WTC11 (cell line): ENCODE data around the gene GPC6. TPM values are rescaled to one million over a fixed set of nuclear protein-coding genes. Genes with fewer than 3 reads are reported as not detected.

ENCODE experiments used
- ATAC-seq: fragments of 200-7000 bp; cut with Tn5 transposase; 2 replicates; pipeline ENCODE4 v1.10.0; 2021; ENCODE audit warnings: mild to moderate bottlenecking, moderate library complexity
- CTCF ChIA-PET: fragments of 300-600 bp; sonication (Branson Sonifier 250); formaldehyde crosslinking; loops from one replicate; lab custom pipeline; 2021; ENCODE audit warnings: antibody characterized with exemption; lab: Charles Lee
- POLR2A ChIA-PET: fragments of 350-600 bp; sonication (Branson Sonifier 250); formaldehyde crosslinking; loops from one replicate; lab custom pipeline; 2021; ENCODE audit warnings: antibody characterized with exemption; lab: Charles Lee
- DNase-seq: peaks from one replicate; pipeline ENCODE4 v3.0.0; 2021; ENCODE audit warnings: low spot score
- H3K27ac Mint-ChIP-seq: 2 replicates; pipeline ENCODE4 v1.8.0; 2021; ENCODE audit warnings: mixed read lengths
- H3K27me3 Mint-ChIP-seq: 2 replicates; pipeline ENCODE4 v1.8.0; 2021; ENCODE audit warnings: low read depth, mild to moderate bottlenecking, moderate library complexity, mixed read lengths
- H3K36me3 Mint-ChIP-seq: 2 replicates; pipeline ENCODE4 v1.8.0; 2021; ENCODE audit warnings: mixed read lengths
- H3K4me1 Mint-ChIP-seq: 2 replicates; pipeline ENCODE4 v1.8.0; 2022; ENCODE audit warnings: mixed read lengths
- H3K4me3 Mint-ChIP-seq: 2 replicates; pipeline ENCODE4 v1.8.0; 2021; ENCODE audit warnings: mild to moderate bottlenecking, moderate library complexity, mixed read lengths
- H3K9me3 Mint-ChIP-seq: 2 replicates; pipeline ENCODE4 v1.8.0; 2021; ENCODE audit warnings: mixed read lengths
- FOXJ3 ChIP-seq: sonication (generic); formaldehyde crosslinking; IDR thresholded peaks from 2 replicates; pipeline ENCODE4 v1.9.0; 2021; ENCODE audit warnings: missing genetic modification reagents, mild to moderate bottlenecking, borderline replicate concordance
- FOXP1 ChIP-seq: sonication (generic); formaldehyde crosslinking; IDR thresholded peaks from 2 replicates; pipeline ENCODE4 v1.8.0; 2022; ENCODE audit warnings: missing genetic modification reagents, mild to moderate bottlenecking, moderate library complexity, borderline replicate concordance
- KAT7 ChIP-seq: sonication (generic); formaldehyde crosslinking; IDR thresholded peaks from 2 replicates; pipeline ENCODE4 v1.8.1; 2023; ENCODE audit warnings: missing genetic modification reagents, mild to moderate bottlenecking, borderline replicate concordance
- MXD4 ChIP-seq: fragments of 250-450 bp; sonication (Bioruptor Pico); IDR thresholded peaks from 2 replicates; pipeline ENCODE4 v1.8.0; 2021; ENCODE audit warnings: mild to moderate bottlenecking, moderate library complexity, borderline replicate concordance
- RELA ChIP-seq: sonication (generic); formaldehyde crosslinking; IDR thresholded peaks from 2 replicates; pipeline ENCODE4 v1.8.1; 2022; ENCODE audit warnings: missing genetic modification reagents, mild to moderate bottlenecking, borderline replicate concordance
- TCF7 ChIP-seq: sonication (generic); formaldehyde crosslinking; IDR thresholded peaks from 2 replicates; pipeline ENCODE4 v1.8.0; 2022; ENCODE audit warnings: mild to moderate bottlenecking, low read depth, missing genetic modification reagents, moderate library complexity
- TEAD4 ChIP-seq: sonication (generic); formaldehyde crosslinking; IDR thresholded peaks from 2 replicates; pipeline ENCODE4 v1.8.0; 2022; ENCODE audit warnings: mild to moderate bottlenecking, missing genetic modification reagents
- ZNF232 ChIP-seq: sonication (generic); formaldehyde crosslinking; IDR thresholded peaks from 2 replicates; pipeline ENCODE4 v1.8.0; 2022; ENCODE audit warnings: mild to moderate bottlenecking, missing genetic modification reagents
- total RNA-seq: library from RNA; stranded (reverse); gene quantifications from 3 replicates; pipeline ENCODE4 v1.2.3, GENCODE V29; 2021
- TF ChIP-seq, protein P1 (sequence below): sonication (generic); formaldehyde crosslinking; IDR thresholded peaks from 2 replicates; pipeline ENCODE4 v1.8.0; 2023; ENCODE audit warnings: missing genetic modification reagents, mild to moderate bottlenecking, borderline replicate concordance
- TF ChIP-seq, protein P2 (sequence below): fragments of 250-450 bp; sonication (Bioruptor Pico); IDR thresholded peaks from 2 replicates; pipeline ENCODE4 v2.1.2; 2022; ENCODE audit warnings: mild to moderate bottlenecking, moderate library complexity
- TF ChIP-seq, protein P3 (sequence below): sonication (generic); formaldehyde crosslinking; IDR thresholded peaks from 2 replicates; pipeline ENCODE4 v1.8.1; 2023; ENCODE audit warnings: mild to moderate bottlenecking, missing genetic modification reagents, moderate library complexity
- TF ChIP-seq, protein P4 (sequence below): sonication (generic); formaldehyde crosslinking; conservative IDR thresholded peaks from 2 replicates; pipeline ENCODE4 v1.8.1; 2023; ENCODE audit warnings: mild to moderate bottlenecking, low read depth, missing genetic modification reagents, moderate library complexity
- TF ChIP-seq, protein P5 (sequence below): fragments of 200-600 bp; IDR thresholded peaks from 2 replicates; pipeline ENCODE4 v1.8.0; 2022; ENCODE audit warnings: antibody characterized with exemption
- TF ChIP-seq, protein P6 (sequence below): sonication (generic); formaldehyde crosslinking; IDR thresholded peaks from 2 replicates; pipeline ENCODE4 v1.8.0; 2022; ENCODE audit warnings: mild to moderate bottlenecking, missing genetic modification reagents
- TF ChIP-seq, protein P7 (sequence below): sonication (generic); formaldehyde crosslinking; conservative IDR thresholded peaks from 2 replicates; pipeline ENCODE4 v1.8.1; 2022; ENCODE audit warnings: mild to moderate bottlenecking, missing genetic modification reagents
- TF ChIP-seq, protein P8 (sequence below): sonication (generic); formaldehyde crosslinking; IDR thresholded peaks from 2 replicates; pipeline ENCODE4 v1.8.0; 2022; ENCODE audit warnings: mild to moderate bottlenecking, missing genetic modification reagents
- TF ChIP-seq, protein P9 (sequence below): sonication (generic); formaldehyde crosslinking; IDR thresholded peaks from 2 replicates; pipeline ENCODE4 v1.8.1; 2022; ENCODE audit warnings: mild to moderate bottlenecking, missing genetic modification reagents, moderate library complexity, borderline replicate concordance

Gene GPC6
- total RNA-seq, 1 experiment from 2014 or later: 19.5 TPM

DNA sequence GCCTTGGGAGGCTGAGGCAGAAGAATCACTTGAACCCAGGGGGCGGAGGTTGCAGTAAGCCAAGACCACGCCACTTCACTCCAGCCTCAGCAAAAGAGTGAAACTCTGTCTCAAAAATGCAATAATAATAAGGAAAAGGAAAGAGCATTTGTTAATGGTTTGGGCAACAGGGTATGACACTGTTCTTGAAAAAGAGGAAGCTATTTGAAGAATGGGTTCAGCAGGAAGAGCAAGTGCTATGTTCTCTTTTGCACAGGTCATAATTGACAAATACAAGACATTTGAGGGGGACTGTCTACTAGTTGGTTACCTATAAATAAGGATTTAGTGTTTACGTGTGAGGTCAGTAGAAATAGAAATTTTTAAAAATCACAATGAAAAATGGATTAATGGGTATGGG is 1034.6 kb downstream of the GPC6 start:
- CTCF ChIA-PET: no interaction called here
- ATAC-seq: no peak

DNA sequence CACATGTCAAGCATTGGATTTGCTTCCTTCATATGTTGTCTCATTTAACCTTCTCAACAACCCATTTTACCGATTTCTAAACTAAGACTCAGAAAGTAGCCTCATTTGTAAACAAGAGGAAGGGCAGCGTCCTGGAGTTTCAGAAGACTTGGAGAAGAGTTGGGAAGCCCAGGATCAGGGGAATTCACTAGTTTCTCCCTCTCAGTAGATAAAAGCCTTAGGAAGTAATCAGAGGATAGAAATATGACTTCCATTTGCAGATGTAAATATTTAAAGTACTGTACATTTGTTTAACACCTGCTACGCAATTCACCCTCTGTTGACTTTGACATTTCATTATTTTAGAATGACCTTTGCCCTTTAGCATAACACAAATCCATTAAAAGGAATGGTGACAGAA is 1036.4 kb downstream of the GPC6 start:
- DNase-seq (no peak), ATAC-seq (no peak)
- no peaks in the 10 kb centered on the region for H3K36me3 Mint-ChIP-seq
- POLR2A ChIA-PET: no interaction called here
- no peak overlapping the region for H3K27ac Mint-ChIP-seq
- no peak overlapping the region for H3K4me3 Mint-ChIP-seq
- peaks cover 7% of the 10 kb centered on the region for H3K4me1 Mint-ChIP-seq
- peaks cover 3% of the 10 kb centered on the region; the same call in 1 of the 2 replicates for H3K9me3 Mint-ChIP-seq
- CTCF ChIA-PET: interaction anchor here (0.7 kb wide), 1 partner anchor 18 kb away, joined by 6 read pairs; no protein-coding TSS in a partner anchor
- no peaks in the 10 kb centered on the region for H3K27me3 Mint-ChIP-seq
- TF ChIP-seq ZNF232 (CRISPR knock-in tag): no peak
- TF ChIP-seq, protein P1, sequence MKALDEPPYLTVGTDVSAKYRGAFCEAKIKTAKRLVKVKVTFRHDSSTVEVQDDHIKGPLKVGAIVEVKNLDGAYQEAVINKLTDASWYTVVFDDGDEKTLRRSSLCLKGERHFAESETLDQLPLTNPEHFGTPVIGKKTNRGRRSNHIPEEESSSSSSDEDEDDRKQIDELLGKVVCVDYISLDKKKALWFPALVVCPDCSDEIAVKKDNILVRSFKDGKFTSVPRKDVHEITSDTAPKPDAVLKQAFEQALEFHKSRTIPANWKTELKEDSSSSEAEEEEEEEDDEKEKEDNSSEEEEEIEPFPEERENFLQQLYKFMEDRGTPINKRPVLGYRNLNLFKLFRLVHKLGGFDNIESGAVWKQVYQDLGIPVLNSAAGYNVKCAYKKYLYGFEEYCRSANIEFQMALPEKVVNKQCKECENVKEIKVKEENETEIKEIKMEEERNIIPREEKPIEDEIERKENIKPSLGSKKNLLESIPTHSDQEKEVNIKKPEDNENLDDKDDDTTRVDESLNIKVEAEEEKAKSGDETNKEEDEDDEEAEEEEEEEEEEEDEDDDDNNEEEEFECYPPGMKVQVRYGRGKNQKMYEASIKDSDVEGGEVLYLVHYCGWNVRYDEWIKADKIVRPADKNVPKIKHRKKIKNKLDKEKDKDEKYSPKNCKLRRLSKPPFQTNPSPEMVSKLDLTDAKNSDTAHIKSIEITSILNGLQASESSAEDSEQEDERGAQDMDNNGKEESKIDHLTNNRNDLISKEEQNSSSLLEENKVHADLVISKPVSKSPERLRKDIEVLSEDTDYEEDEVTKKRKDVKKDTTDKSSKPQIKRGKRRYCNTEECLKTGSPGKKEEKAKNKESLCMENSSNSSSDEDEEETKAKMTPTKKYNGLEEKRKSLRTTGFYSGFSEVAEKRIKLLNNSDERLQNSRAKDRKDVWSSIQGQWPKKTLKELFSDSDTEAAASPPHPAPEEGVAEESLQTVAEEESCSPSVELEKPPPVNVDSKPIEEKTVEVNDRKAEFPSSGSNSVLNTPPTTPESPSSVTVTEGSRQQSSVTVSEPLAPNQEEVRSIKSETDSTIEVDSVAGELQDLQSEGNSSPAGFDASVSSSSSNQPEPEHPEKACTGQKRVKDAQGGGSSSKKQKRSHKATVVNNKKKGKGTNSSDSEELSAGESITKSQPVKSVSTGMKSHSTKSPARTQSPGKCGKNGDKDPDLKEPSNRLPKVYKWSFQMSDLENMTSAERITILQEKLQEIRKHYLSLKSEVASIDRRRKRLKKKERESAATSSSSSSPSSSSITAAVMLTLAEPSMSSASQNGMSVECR: no peak
- TF ChIP-seq MXD4: no peak
- TF ChIP-seq, protein P2, sequence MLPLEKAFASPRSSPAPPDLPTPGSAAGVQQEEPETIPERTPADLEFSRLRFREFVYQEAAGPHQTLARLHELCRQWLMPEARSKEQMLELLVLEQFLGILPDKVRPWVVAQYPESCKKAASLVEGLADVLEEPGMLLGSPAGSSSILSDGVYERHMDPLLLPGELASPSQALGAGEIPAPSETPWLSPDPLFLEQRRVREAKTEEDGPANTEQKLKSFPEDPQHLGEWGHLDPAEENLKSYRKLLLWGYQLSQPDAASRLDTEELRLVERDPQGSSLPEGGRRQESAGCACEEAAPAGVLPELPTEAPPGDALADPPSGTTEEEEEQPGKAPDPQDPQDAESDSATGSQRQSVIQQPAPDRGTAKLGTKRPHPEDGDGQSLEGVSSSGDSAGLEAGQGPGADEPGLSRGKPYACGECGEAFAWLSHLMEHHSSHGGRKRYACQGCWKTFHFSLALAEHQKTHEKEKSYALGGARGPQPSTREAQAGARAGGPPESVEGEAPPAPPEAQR: no peak
- TF ChIP-seq FOXP1 (CRISPR knock-in tag): no peak

More for the DNA sequence above, 1034.6 kb downstream of the GPC6 start:
- no peak for DNase-seq
- H3K9me3 Mint-ChIP-seq: peaks cover 3% of the 10 kb centered on the region; the same call in 1 of the 2 replicates
- TF ChIP-seq, protein P3, sequence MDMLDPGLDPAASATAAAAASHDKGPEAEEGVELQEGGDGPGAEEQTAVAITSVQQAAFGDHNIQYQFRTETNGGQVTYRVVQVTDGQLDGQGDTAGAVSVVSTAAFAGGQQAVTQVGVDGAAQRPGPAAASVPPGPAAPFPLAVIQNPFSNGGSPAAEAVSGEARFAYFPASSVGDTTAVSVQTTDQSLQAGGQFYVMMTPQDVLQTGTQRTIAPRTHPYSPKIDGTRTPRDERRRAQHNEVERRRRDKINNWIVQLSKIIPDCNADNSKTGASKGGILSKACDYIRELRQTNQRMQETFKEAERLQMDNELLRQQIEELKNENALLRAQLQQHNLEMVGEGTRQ (CRISPR knock-in tag): no peak
- TF ChIP-seq, protein P4, sequence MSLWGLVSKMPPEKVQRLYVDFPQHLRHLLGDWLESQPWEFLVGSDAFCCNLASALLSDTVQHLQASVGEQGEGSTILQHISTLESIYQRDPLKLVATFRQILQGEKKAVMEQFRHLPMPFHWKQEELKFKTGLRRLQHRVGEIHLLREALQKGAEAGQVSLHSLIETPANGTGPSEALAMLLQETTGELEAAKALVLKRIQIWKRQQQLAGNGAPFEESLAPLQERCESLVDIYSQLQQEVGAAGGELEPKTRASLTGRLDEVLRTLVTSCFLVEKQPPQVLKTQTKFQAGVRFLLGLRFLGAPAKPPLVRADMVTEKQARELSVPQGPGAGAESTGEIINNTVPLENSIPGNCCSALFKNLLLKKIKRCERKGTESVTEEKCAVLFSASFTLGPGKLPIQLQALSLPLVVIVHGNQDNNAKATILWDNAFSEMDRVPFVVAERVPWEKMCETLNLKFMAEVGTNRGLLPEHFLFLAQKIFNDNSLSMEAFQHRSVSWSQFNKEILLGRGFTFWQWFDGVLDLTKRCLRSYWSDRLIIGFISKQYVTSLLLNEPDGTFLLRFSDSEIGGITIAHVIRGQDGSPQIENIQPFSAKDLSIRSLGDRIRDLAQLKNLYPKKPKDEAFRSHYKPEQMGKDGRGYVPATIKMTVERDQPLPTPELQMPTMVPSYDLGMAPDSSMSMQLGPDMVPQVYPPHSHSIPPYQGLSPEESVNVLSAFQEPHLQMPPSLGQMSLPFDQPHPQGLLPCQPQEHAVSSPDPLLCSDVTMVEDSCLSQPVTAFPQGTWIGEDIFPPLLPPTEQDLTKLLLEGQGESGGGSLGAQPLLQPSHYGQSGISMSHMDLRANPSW: no peak
- TF ChIP-seq, protein P5, sequence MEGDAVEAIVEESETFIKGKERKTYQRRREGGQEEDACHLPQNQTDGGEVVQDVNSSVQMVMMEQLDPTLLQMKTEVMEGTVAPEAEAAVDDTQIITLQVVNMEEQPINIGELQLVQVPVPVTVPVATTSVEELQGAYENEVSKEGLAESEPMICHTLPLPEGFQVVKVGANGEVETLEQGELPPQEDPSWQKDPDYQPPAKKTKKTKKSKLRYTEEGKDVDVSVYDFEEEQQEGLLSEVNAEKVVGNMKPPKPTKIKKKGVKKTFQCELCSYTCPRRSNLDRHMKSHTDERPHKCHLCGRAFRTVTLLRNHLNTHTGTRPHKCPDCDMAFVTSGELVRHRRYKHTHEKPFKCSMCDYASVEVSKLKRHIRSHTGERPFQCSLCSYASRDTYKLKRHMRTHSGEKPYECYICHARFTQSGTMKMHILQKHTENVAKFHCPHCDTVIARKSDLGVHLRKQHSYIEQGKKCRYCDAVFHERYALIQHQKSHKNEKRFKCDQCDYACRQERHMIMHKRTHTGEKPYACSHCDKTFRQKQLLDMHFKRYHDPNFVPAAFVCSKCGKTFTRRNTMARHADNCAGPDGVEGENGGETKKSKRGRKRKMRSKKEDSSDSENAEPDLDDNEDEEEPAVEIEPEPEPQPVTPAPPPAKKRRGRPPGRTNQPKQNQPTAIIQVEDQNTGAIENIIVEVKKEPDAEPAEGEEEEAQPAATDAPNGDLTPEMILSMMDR: no peak
- no peak for TF ChIP-seq FOXP1 (CRISPR knock-in tag)
- TF ChIP-seq, protein P6, sequence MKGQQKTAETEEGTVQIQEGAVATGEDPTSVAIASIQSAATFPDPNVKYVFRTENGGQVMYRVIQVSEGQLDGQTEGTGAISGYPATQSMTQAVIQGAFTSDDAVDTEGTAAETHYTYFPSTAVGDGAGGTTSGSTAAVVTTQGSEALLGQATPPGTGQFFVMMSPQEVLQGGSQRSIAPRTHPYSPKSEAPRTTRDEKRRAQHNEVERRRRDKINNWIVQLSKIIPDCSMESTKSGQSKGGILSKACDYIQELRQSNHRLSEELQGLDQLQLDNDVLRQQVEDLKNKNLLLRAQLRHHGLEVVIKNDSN (CRISPR knock-in tag): no peak
- TF ChIP-seq RELA: no peak
- TF ChIP-seq, protein P7, sequence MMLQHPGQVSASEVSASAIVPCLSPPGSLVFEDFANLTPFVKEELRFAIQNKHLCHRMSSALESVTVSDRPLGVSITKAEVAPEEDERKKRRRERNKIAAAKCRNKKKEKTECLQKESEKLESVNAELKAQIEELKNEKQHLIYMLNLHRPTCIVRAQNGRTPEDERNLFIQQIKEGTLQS (CRISPR knock-in tag): no peak
- TF ChIP-seq, protein P8, sequence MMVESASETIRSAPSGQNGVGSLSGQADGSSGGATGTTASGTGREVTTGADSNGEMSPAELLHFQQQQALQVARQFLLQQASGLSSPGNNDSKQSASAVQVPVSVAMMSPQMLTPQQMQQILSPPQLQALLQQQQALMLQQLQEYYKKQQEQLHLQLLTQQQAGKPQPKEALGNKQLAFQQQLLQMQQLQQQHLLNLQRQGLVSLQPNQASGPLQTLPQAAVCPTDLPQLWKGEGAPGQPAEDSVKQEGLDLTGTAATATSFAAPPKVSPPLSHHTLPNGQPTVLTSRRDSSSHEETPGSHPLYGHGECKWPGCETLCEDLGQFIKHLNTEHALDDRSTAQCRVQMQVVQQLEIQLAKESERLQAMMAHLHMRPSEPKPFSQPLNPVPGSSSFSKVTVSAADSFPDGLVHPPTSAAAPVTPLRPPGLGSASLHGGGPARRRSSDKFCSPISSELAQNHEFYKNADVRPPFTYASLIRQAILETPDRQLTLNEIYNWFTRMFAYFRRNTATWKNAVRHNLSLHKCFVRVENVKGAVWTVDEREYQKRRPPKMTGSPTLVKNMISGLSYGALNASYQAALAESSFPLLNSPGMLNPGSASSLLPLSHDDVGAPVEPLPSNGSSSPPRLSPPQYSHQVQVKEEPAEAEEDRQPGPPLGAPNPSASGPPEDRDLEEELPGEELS (CRISPR knock-in tag): no peak
- TF ChIP-seq FOXJ3 (CRISPR knock-in tag): no peak
- TF ChIP-seq, protein P9, sequence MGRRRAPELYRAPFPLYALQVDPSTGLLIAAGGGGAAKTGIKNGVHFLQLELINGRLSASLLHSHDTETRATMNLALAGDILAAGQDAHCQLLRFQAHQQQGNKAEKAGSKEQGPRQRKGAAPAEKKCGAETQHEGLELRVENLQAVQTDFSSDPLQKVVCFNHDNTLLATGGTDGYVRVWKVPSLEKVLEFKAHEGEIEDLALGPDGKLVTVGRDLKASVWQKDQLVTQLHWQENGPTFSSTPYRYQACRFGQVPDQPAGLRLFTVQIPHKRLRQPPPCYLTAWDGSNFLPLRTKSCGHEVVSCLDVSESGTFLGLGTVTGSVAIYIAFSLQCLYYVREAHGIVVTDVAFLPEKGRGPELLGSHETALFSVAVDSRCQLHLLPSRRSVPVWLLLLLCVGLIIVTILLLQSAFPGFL (CRISPR knock-in tag): no peak
- TF ChIP-seq TCF7 (CRISPR knock-in tag): no peak
- no peak for TF ChIP-seq TEAD4 (CRISPR knock-in tag)
- TF ChIP-seq MXD4: no peak
- no peak for TF ChIP-seq KAT7 (CRISPR knock-in tag)
- TF ChIP-seq, all 79 proteins: peak for 0
- POLR2A ChIA-PET: no interaction called here
- Mint-ChIP-seq H3K27me3 (no peaks in the 10 kb centered on the region), H3K36me3 (no peaks in the 10 kb centered on the region), H3K4me3 (no peak overlapping the region), H3K27ac (no peak overlapping the region), H3K4me1 (peaks cover 7% of the 10 kb centered on the region)
